D341Med (cell line): Measurements from ENCODE around the gene OR10A7.
"Not testable (repeated sequence)": the region's sequence is repeated elsewhere in the genome, so short reads cannot be mapped to it uniquely, and the experiment has no call there.

Experiments used
- DNase-seq: peaks from one replicate; pipeline ENCODE4 v3.0.0; 2012; ENCODE audit warnings: low spot score

OR10A7 gene, protein sequence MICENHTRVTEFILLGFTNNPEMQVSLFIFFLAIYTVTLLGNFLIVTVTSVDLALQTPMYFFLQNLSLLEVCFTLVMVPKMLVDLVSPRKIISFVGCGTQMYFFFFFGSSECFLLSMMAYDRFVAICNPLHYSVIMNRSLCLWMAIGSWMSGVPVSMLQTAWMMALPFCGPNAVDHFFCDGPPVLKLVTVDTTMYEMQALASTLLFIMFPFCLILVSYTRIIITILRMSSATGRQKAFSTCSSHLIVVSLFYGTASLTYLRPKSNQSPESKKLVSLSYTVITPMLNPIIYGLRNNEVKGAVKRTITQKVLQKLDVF

DNA sequence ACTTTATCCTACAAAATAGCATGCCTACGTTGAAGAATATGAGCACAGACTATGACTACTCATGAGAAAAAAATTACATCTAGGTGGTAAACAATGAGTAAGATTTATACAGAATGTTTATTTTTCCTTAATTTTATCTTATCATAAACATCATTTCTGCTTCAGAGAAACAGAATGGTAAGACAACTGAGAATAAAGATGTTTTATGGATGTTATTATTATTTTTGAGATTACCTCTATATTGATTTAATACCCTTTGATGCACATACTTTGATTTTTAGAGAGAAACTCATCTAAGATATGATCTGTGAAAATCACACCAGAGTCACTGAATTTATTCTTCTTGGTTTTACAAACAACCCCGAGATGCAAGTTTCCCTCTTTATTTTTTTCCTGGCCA, at the start of gene OR10A7:
Gene OR10A7 (plus strand): TSS at position 301 of the 400 bp plus-strand sequence. CDS start 0 bp downstream, at position 301.
- DNase-seq: no peak

GRCh38 chr12:55171445-55171844, 49.4 kb upstream of the OR10A7 start:
- no peak for DNase-seq

- not testable (repeated sequence) for DNase-seq
These were observed 49.0 kb upstream of the OR10A7 start for GRCh38 chr12:55171846-55172245.

DNA sequence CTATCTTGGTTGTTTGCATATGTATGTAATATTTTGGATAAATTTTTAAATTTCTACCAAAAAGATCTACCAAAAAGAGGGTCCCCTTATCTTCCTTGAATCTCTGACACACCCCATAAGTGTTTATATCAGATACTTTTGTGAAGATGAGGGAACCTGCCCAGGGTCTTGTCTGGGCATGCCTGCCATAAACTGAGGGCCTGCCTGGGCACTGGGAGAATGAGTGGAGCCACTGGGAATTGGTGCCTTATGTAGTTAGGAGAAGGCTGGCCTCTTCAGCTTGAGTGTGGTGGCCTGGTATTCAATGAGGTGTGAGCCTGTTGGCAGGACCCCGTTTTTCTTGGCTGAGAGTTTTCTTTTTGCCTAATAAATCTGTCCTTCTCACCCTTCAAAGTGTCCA, 48.1 kb upstream of the OR10A7 start:
- no peak for DNase-seq

DNA sequence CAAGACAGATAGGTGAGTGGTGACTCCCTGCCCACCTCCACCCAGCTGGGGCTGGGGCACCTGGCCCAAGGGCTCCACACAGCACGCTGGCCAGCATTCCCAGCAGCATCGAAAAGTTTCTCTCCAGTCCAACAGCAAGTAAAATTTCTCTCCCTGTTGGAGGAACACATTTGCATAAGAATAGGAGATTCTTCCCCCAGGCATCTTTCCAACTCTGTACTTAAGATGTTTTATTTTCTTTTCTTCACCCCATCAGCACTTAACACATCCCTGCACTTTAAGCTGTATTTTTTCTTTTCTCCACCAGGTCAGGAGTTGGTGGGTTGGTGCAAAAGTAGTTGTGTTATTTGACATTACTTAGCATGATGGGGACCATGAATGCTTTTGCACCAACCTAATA, 47.4 kb upstream of the OR10A7 start:
- DNase-seq: no peak

DNA sequence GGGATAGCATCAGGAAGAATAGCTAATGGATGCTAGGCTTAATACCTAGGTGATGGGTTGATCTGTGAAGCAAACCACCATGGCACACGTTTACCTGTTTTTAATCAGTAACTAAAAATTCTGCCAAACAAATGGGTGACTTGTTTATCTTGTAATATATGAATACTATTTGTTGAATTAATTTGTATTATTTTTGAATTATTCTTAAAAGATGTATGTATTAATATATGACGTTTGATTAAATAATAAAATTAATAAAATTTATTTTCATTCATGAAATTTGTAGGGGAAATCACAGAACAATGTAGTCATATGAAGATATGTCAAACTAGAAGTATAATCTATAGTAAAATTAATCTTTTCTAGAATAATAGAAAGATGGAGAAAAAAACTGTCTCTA, 32.3 kb upstream of the OR10A7 start:
- DNase-seq: no peak

DNA sequence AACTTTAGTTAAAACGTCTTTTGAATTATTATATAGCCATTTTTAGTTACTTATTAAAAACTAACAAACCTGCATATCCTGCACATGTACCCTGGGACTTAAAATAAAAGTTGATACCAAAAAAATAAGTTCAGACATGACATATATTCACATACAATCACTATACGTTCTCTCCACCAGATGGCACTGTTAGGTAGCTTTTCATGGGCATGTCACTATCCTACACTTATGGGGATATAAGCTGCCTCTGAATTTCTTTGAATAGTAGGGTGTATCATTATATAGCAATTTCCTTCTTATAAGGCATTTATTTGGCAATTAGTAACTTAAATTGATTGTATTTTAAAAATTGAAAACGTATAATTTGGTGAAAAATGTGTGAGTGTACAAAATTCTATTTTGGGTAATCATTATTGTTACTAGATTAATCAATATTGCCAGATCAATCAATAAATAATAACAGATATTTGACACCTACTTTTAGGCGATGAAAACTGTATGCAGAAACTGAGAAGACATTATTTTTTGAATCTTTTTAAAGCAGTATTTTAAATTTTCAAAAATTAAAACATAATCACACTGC, 31.8 kb upstream of the OR10A7 start:
- DNase-seq: peak; percentile 50

DNA sequence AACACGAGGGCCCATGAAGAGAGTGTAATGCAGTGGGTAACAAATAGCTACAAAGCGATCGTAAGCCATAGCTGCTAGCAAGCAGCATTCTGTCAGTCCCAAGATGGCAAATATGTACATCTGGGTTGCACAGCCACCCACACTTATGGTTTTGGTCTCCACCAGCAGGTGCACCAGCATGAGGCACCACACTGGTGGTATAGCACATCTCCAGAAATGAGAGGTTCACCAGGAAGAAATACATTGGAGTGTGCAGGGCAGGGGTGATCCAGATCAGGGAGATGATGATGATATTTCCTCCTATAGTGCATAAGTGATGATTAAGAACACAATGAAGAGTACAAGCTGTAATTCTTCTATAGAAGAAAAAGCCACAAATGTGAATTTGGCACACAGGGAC, 26.4 kb upstream of the OR10A7 start:
- DNase-seq: no peak

- DNase-seq: no peak
These were observed 5.7 kb downstream of the OR10A7 start for GRCh38 chr12:55226523-55226922.

DNA sequence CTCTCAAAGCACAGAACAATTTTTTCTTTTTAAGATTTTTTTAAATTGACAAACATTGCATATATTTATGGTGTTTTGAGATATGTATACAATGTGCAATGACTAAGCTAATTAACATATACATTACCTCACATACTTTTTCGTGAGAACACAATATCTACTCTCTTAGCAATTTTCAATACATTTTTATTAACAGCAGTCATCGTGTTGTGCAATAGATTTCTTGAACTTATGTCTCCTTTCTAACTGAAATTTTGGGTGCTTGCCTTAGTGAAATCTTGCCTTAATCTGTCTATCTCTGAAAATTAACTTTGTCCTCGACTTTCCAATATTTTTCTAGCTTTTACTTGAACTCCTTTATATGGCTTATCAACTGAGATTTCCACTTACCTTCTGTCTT, 6.8 kb downstream of the OR10A7 start:
- DNase-seq: no peak

DNA sequence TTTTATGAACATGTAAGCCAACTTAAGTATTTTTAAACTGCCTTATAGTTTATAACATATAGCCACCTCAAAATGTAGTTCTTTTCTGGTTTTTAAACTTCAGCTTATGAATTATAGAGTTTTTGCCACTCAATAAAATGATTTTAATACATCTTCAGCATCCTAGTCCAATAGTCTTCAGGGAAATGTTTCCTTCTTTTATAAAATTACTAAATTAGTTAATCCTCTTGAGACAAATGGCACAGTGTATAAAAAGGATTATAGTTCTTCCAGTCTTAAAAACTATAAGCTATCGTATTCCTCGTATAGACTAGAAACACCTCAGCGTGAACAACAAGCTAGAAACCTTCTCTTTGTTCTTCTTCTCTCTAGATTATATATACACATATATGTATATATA, 23.5 kb downstream of the OR10A7 start, which contains the start of gene OR6C74:
Gene OR6C74 (plus strand): TSS at position 301 of the 400 bp plus-strand sequence. CDS start 2,679 bp downstream, outside the sequence.
- DNase-seq: no peak

DNA sequence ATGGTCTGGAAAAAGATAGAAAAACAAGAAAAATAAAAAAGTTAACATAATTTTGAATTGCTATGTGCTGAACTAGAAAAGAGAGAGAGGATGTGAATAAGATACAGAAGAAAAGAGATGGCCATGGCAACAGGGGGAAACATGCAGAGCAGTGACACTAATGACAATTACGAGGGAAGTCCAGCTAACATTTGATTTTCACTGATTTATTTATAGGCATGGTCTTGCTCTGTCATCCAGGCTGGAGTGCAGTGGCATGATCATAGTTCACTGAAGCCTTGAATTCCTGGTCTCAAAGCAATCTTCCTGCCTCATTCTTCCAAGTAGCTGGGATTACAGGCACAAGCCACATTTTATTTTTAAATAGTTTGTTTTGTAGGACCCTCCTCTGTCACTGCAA, 25.3 kb downstream of the OR10A7 start:
- no peak for DNase-seq

- DNase-seq: no peak
These were observed 30.1 kb downstream of the OR10A7 start for GRCh38 chr12:55250944-55251343.

DNA sequence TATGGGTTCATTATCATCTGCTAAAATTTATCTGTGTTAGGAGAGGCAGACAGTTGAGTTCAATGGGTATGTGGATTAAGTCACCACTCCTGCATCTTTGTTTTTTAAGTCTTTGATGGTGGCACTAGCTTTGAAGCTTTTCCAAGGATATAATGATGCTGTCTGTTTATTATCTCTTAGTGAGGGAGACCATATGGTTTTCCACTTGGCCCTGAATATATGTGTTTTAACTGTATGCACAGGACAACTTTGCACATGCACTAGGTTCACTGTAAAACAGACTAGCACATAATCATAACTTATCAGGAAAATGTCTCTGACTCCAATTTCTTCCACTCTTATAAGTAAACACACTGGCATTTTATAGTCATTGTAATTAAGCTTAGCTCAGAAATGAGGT, 32.5 kb downstream of the OR10A7 start:
- no peak for DNase-seq

- DNase-seq: no peak
These were observed 36.0 kb downstream of the OR10A7 start for GRCh38 chr12:55256831-55257230.

- DNase-seq: no peak
These were observed 37.5 kb downstream of the OR10A7 start for GRCh38 chr12:55258303-55258702.
